Transverse colon (tissue), 4 donors: ENCODE measurements around the gene MCC.

Experiments used
- CTCF ChIP-seq, 5 experiments: fragments of 200-600 bp in 3 of 5; fragments of 450-650 bp in 2 of 5; sonication (generic) in 3 of 5; IDR thresholded peaks; 1 replicate in 2 of 5; 2 replicates in 3 of 5; pipeline ENCODE4 v1.5.1; 2016 to 2017; ENCODE audit warnings: antibody characterized with exemption in 5 of 5, inconsistent platforms in 3 of 5, mild to moderate bottlenecking in 2 of 5, moderate library complexity in 1 of 5
- EP300 ChIP-seq: sonication (generic); formaldehyde crosslinking; IDR thresholded peaks from one replicate; pipeline ENCODE4 v1.6.1; 2017; ENCODE audit warnings: antibody characterized with exemption, low read depth
- POLR2A ChIP-seq: fragments of 450-650 bp; IDR thresholded peaks from one replicate; pipeline ENCODE4 v1.6.1; 2016; ENCODE audit warnings: antibody characterized with exemption, mild to moderate bottlenecking, moderate library complexity
- POLR2AphosphoS5 ChIP-seq, 3 donors: sonication (generic); formaldehyde crosslinking; IDR thresholded peaks; one replicate each; pipeline ENCODE4 v1.6.1; 2016; ENCODE audit warnings: antibody characterized with exemption in 3 of 3

DNA sequence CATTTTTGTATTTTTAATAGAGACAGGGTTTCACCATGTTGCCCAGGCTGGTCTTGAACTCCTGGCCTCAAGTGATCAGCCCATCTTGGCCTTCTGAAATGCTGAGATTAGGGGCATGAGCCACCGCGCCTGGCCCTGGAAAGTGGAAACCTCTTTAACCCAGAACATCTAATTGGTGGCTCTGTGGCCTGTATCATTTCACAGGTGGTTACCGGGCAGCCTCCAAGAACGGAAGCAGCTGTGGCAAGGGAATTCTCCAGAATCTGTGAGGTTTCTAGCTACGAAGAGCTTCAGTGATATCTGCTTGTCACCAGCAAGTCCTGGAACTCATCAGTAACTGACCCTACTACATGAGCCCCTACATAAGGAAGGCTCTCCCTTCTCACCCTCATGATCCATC lies 316.7 kb downstream of the MCC start:
- TF ChIP-seq CTCF (IDR thresholded peaks at IDR 0.05) (no peak), POLR2AphosphoS5 (IDR thresholded peaks at IDR 0.05) (no peak), POLR2A (no peak), EP300 (no peak)
